MCF 10A (cell line): Measurements from ENCODE around the gene RALGPS1. TPM values are rescaled to one million over a fixed set of nuclear protein-coding genes. Genes with fewer than 3 reads are reported as not detected.

ENCODE experiments used
- BruUV-seq: library from RNA; stranded (reverse); fragments of 400-500 nt; replicated peaks from 2 replicates; lab custom pipeline; 2021; lab: Mats Ljungman, UMichigan
- CTCF ChIA-PET: fragments of 300-600 bp; sonication (Branson Sonifier 250); formaldehyde crosslinking; extraction: SDS; loops from one replicate; lab custom pipeline; 2021; ENCODE audit warnings: antibody characterized with exemption, inconsistent platforms; lab: Yijun Ruan, JAX
- POLR2A ChIA-PET: fragments of 300-600, 350-650 bp; sonication (Branson Sonifier 250); formaldehyde crosslinking; extraction: SDS; loops from one replicate; lab custom pipeline; 2020; ENCODE audit warnings: antibody characterized with exemption, inconsistent platforms; lab: Yijun Ruan, JAX
- DNase-seq: peaks from one replicate; pipeline ENCODE4 v3.0.0-alpha.2; 2018; ENCODE audit not compliant: unreplicated experiment
- H3K27ac Mint-ChIP-seq: one replicate; pipeline ENCODE4 v1.8.0; 2022; ENCODE audit warnings: mild to moderate bottlenecking, low read depth, mixed read lengths; ENCODE audit not compliant: unreplicated experiment
- H3K27me3 Mint-ChIP-seq: one replicate; pipeline ENCODE4 v1.8.0; 2022; ENCODE audit warnings: mixed read lengths; ENCODE audit not compliant: insufficient read depth, unreplicated experiment
- H3K36me3 Mint-ChIP-seq: one replicate; pipeline ENCODE4 v1.8.0; 2022; ENCODE audit warnings: mild to moderate bottlenecking, moderate library complexity, mixed read lengths; ENCODE audit not compliant: insufficient read depth, unreplicated experiment
- H3K4me1 Mint-ChIP-seq: one replicate; pipeline ENCODE4 v1.8.0; 2022; ENCODE audit warnings: mixed read lengths; ENCODE audit not compliant: insufficient read depth, unreplicated experiment
- H3K4me3 Mint-ChIP-seq: one replicate; pipeline ENCODE4 v1.8.0; 2022; ENCODE audit warnings: mild to moderate bottlenecking, moderate library complexity, mixed read lengths; ENCODE audit not compliant: unreplicated experiment
- H3K9me3 Mint-ChIP-seq: one replicate; pipeline ENCODE4 v1.8.0; 2022; ENCODE audit warnings: mixed read lengths; ENCODE audit not compliant: unreplicated experiment
- CTCF ChIP-seq: fragments of 200-600 bp; IDR thresholded peaks from one replicate; pipeline ENCODE4 v1.8.0; 2022; ENCODE audit warnings: antibody characterized with exemption, mild to moderate bottlenecking; ENCODE audit not compliant: unreplicated experiment
- intact Hi-C: fragments of 100-400 bp; cut with micrococcal nuclease; formaldehyde crosslinking; loops from 2 replicates; pipeline ENCODE4 v1.14.1; 2022
- total RNA-seq: library from RNA; stranded (reverse); gene quantifications from 2 replicates; pipeline ENCODE4 v1.2.3, GENCODE V29; 2022

RALGPS1 gene
- total RNA-seq, 1 experiment from 2014 or later = 2.4 TPM

GRCh38 chr9:126988857-126989256 lies 74.3 kb downstream of the RALGPS1 start:
- intact Hi-C loops = no loop called here
- peak overlapping the region; percentile 50 for H3K4me3 Mint-ChIP-seq
- BruUV-seq = no TSS peak
- H3K27ac Mint-ChIP-seq = no peak overlapping the region
- peaks cover 6% of the 10 kb centered on the region for H3K36me3 Mint-ChIP-seq
- TF ChIP-seq CTCF = no peak
- H3K4me1 Mint-ChIP-seq = peaks cover 37% of the 10 kb centered on the region
- no peak for DNase-seq
- H3K9me3 Mint-ChIP-seq = peaks cover 7% of the 10 kb centered on the region
- H3K27me3 Mint-ChIP-seq = peaks cover 47% of the 10 kb centered on the region
- ChIA-PET POLR2A (interaction anchor here (1.0 kb wide), 1 partner anchor 199 kb away, joined by 3 read pairs; no protein-coding TSS in a partner anchor), CTCF (no interaction called here)

GRCh38 chr9:126989847-126990842 lies 75.6 kb downstream of the RALGPS1 start:
- no peak for TF ChIP-seq CTCF
- CTCF ChIA-PET = interaction anchor here (0.6 kb wide), 1 partner anchor 212 kb away, joined by 3 read pairs; no protein-coding TSS in a partner anchor
- intact Hi-C loops = no loop called here
- POLR2A ChIA-PET = interaction anchor here (0.6 to 1.0 kb wide), 2 partner anchors 198 to 501 kb away, joined by 3 read pairs; no protein-coding TSS in a partner anchor
- Mint-ChIP-seq H3K4me1 (peaks cover 29% of the 10 kb centered on the region), H3K27ac (no peak overlapping the region), H3K4me3 (no peak overlapping the region), H3K9me3 (peaks cover 7% of the 10 kb centered on the region), H3K36me3 (peaks cover 10% of the 10 kb centered on the region), H3K27me3 (peaks cover 46% of the 10 kb centered on the region)
- no peak for DNase-seq
- no TSS peak for BruUV-seq

GRCh38 chr9:126991183-126991582 lies 76.6 kb downstream of the RALGPS1 start:
- no peak for TF ChIP-seq CTCF
- H3K36me3 Mint-ChIP-seq = peaks cover 10% of the 10 kb centered on the region
- POLR2A ChIA-PET = no interaction called here
- CTCF ChIA-PET = no interaction called here
- no peak for DNase-seq
- no peak overlapping the region for H3K4me3 Mint-ChIP-seq
- intact Hi-C loops = no loop called here
- peaks cover 55% of the 10 kb centered on the region for H3K27me3 Mint-ChIP-seq
- no TSS peak for BruUV-seq
- H3K27ac Mint-ChIP-seq = no peak overlapping the region
- peaks cover 18% of the 10 kb centered on the region for H3K4me1 Mint-ChIP-seq
- peaks cover 14% of the 10 kb centered on the region for H3K9me3 Mint-ChIP-seq

DNA sequence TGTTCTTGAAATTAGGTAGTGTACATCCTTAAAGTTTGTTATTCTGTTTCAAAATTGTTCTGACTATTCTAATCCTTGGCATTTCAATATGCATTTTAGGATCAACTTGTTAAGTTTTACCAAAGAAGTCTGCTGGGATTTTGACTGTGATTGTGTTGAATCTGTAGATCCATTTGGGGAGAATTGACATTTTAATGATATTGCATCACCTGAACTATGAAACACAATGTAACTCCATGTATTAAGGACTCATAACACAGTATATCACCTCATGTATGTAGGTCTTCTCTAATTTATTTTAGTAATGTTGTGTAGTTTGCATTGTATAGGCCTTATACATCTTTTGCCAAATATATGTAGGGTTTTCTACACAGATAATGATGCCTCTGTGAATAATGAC lies 77.8 kb downstream of the RALGPS1 start:
- peaks cover 10% of the 10 kb centered on the region for H3K36me3 Mint-ChIP-seq
- DNase-seq = no peak
- ChIA-PET CTCF (no interaction called here), POLR2A (no interaction called here)
- no peak overlapping the region for H3K4me3 Mint-ChIP-seq
- peaks cover 6% of the 10 kb centered on the region for H3K4me1 Mint-ChIP-seq
- intact Hi-C loops = no loop called here
- H3K27ac Mint-ChIP-seq = no peak overlapping the region
- TF ChIP-seq CTCF = no peak
- H3K27me3 Mint-ChIP-seq = peaks cover 55% of the 10 kb centered on the region
- no TSS peak for BruUV-seq
- H3K9me3 Mint-ChIP-seq = peaks cover 15% of the 10 kb centered on the region
